Mesothelial cell of epicardium (in vitro differentiated cells): ENCODE results near the gene ROBO2. TPM values are rescaled to one million over a fixed set of nuclear protein-coding genes. Genes with fewer than 3 reads are reported as not detected.

ENCODE experiments used
- DNase-seq, 2 experiments: peaks; one replicate each; pipeline ENCODE4 v3.0.0; 2021; ENCODE audit warnings: low spot score in 2 of 2; ENCODE audit not compliant: unreplicated experiment in 2 of 2
- H3K27ac Mint-ChIP-seq: 2 replicates; pipeline ENCODE4 v1.8.0; 2021; ENCODE audit warnings: mixed read lengths
- H3K27me3 Mint-ChIP-seq: 2 replicates; pipeline ENCODE4 v1.8.0; 2021; ENCODE audit warnings: low read depth, mixed read lengths
- H3K36me3 Mint-ChIP-seq: 2 replicates; pipeline ENCODE4 v1.8.0; 2021; ENCODE audit warnings: mixed read lengths
- H3K4me1 Mint-ChIP-seq: 2 replicates; pipeline ENCODE4 v1.8.0; 2021; ENCODE audit warnings: mixed read lengths
- H3K4me3 Mint-ChIP-seq: 2 replicates; pipeline ENCODE4 v1.8.0; 2021; ENCODE audit warnings: mild to moderate bottlenecking, moderate library complexity, mixed read lengths
- H3K9me3 Mint-ChIP-seq: 2 replicates; pipeline ENCODE4 v1.8.0; 2021; ENCODE audit warnings: mixed read lengths
- CTCF ChIP-seq: fragments of 200-600 bp; sonication (generic); IDR thresholded peaks from one replicate; pipeline ENCODE4 v1.5.0; 2021; ENCODE audit warnings: antibody characterized with exemption; ENCODE audit not compliant: unreplicated experiment
- total RNA-seq: library from RNA; stranded (reverse); gene quantifications from 3 replicates; pipeline ENCODE4 v1.2.1, GENCODE V29; 2021

ROBO2 gene
- total RNA-seq, 1 donor from 2014 or later = 82.3 TPM

GRCh38 chr3:77298417-77298816 lies 258.5 kb downstream of the ROBO2 start:
- Mint-ChIP-seq H3K27ac (no peak overlapping the region), H3K4me1 (no peaks in the 10 kb centered on the region), H3K4me3 (no peak overlapping the region), H3K9me3 (no peaks in the 10 kb centered on the region), H3K36me3 (no peaks in the 10 kb centered on the region), H3K27me3 (no peaks in the 10 kb centered on the region)
- TF ChIP-seq CTCF = no peak
- DNase-seq = no peak

GRCh38 chr3:77303955-77304699 lies 264.2 kb downstream of the ROBO2 start:
- Mint-ChIP-seq H3K4me3 (no peak overlapping the region), H3K9me3 (no peaks in the 10 kb centered on the region), H3K27me3 (no peaks in the 10 kb centered on the region), H3K36me3 (no peaks in the 10 kb centered on the region), H3K27ac (no peak overlapping the region), H3K4me1 (no peaks in the 10 kb centered on the region)
- no peak for TF ChIP-seq CTCF
- no peak for DNase-seq

- DNase-seq = no peak
- Mint-ChIP-seq H3K9me3 (no peaks in the 10 kb centered on the region), H3K27me3 (no peaks in the 10 kb centered on the region), H3K27ac (no peak overlapping the region), H3K4me3 (no peak overlapping the region), H3K36me3 (no peaks in the 10 kb centered on the region), H3K4me1 (no peaks in the 10 kb centered on the region)
- no peak for TF ChIP-seq CTCF
Measured at GRCh38 chr3:77304700-77305021, 264.8 kb downstream of the ROBO2 start.

- H3K27me3 Mint-ChIP-seq = no peaks in the 10 kb centered on the region
- no peaks in the 10 kb centered on the region for H3K36me3 Mint-ChIP-seq
- no peaks in the 10 kb centered on the region for H3K4me1 Mint-ChIP-seq
- H3K9me3 Mint-ChIP-seq = no peaks in the 10 kb centered on the region
- TF ChIP-seq CTCF = no peak
- H3K4me3 Mint-ChIP-seq = no peak overlapping the region
- H3K27ac Mint-ChIP-seq = no peak overlapping the region
- no peak for DNase-seq
Measured at GRCh38 chr3:77309460-77309859, 269.6 kb downstream of the ROBO2 start.

GRCh38 chr3:77313843-77314242 lies 273.9 kb downstream of the ROBO2 start:
- no peaks in the 10 kb centered on the region for H3K4me1 Mint-ChIP-seq
- H3K9me3 Mint-ChIP-seq = no peaks in the 10 kb centered on the region
- no peak overlapping the region for H3K27ac Mint-ChIP-seq
- no peak for TF ChIP-seq CTCF
- no peak for DNase-seq
- no peaks in the 10 kb centered on the region for H3K36me3 Mint-ChIP-seq
- H3K4me3 Mint-ChIP-seq = no peak overlapping the region
- H3K27me3 Mint-ChIP-seq = no peaks in the 10 kb centered on the region

- Mint-ChIP-seq H3K9me3 (peaks cover 7% of the 10 kb centered on the region), H3K27me3 (no peaks in the 10 kb centered on the region), H3K36me3 (no peaks in the 10 kb centered on the region), H3K27ac (no peak overlapping the region), H3K4me3 (no peak overlapping the region), H3K4me1 (no peaks in the 10 kb centered on the region)
- no peak for TF ChIP-seq CTCF
- DNase-seq = no peak
Measured at GRCh38 chr3:77319711-77320110, 279.8 kb downstream of the ROBO2 start.
